ENCODE measurements around the gene APCDD1.
"Not testable (repeated sequence)": the region's sequence is repeated elsewhere in the genome, so short reads cannot be mapped to it uniquely, and the experiment has no call there.

APCDD1 gene

DNA sequence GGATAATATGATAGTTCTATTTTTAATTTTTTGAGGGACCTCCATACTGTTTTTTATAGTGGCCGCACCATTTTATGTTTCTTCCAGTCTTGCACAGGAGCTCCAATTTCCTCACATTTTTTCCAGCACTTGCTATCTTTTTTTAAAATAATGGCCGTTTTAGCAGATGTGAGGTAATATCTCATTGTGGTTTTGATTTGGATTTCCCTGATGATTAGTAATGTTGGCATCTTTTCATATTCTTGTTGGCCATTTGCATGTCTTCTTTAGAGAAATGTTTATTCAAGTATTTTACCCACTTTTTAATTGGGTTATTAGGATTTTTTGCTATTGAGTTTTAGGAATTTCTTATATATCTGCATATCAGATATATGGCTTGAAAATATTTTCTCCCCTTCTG is 41.5 kb downstream of the APCDD1 start:
- DNase-seq (ENCODE audit: low read depth), result no peak
- H3K4me3 ChIP-seq (ENCODE audit: low read depth, low read length), result no peak overlapping the region
- TF ChIP-seq, protein P1, sequence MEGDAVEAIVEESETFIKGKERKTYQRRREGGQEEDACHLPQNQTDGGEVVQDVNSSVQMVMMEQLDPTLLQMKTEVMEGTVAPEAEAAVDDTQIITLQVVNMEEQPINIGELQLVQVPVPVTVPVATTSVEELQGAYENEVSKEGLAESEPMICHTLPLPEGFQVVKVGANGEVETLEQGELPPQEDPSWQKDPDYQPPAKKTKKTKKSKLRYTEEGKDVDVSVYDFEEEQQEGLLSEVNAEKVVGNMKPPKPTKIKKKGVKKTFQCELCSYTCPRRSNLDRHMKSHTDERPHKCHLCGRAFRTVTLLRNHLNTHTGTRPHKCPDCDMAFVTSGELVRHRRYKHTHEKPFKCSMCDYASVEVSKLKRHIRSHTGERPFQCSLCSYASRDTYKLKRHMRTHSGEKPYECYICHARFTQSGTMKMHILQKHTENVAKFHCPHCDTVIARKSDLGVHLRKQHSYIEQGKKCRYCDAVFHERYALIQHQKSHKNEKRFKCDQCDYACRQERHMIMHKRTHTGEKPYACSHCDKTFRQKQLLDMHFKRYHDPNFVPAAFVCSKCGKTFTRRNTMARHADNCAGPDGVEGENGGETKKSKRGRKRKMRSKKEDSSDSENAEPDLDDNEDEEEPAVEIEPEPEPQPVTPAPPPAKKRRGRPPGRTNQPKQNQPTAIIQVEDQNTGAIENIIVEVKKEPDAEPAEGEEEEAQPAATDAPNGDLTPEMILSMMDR (IDR thresholded peaks at IDR 0.05; ENCODE audit: control insufficient read depth, extremely low read depth, insufficient read depth), result no peak

- TF ChIP-seq, protein P1 (IDR thresholded peaks at IDR 0.05; ENCODE audit: control insufficient read depth, extremely low read depth, insufficient read depth), result no peak
- DNase-seq (ENCODE audit: low read depth), result no peak
- no peak overlapping the region for H3K4me3 ChIP-seq (ENCODE audit: low read depth, low read length)
Observed at GRCh38 chr18:10497206-10497749, 42.8 kb downstream of the APCDD1 start.

DNA sequence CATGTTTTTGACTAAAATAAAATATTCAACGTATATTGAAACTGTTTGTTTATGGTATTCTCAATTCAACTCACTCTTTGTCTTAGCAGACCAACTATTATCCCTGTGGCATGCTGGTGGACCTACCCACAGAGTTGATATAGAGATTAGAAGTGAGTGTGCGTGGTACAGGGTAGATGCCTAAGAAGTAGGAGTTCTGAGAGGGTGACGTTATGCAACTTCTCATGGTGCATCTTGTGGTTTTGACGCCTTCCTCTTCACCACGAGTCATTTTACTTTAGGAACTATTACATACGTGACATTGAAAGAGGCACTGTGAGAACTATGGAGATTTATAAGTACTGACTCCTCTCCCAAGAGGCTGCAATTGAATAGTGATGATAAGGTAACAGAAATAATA is 44.8 kb downstream of the APCDD1 start:
- H3K4me3 ChIP-seq (ENCODE audit: low read depth, low read length), result no peak overlapping the region
- no peak for DNase-seq (ENCODE audit: low read depth)
- TF ChIP-seq, protein P1 (IDR thresholded peaks at IDR 0.05; ENCODE audit: control insufficient read depth, extremely low read depth, insufficient read depth), result no peak

DNA sequence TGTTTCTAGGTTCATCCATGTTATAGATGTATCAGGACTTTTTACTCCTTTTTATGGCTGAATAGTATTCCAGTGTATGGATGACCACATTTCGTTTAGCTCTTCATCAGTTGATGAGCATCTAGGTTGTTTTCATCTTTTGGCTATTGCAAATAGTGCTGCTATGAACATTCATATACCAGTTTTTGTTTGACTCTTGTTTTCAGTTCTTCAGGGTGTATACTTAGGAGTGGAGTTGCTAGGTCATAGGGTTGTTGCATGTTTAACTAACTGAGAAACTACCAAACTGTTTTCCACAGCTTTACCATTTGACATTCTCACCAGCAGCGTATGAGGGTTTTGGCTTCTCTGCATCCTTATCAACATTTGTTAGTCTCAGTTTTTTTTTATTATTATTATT is 45.6 kb downstream of the APCDD1 start:
- TF ChIP-seq, protein P1 (IDR thresholded peaks at IDR 0.05; ENCODE audit: control insufficient read depth, extremely low read depth, insufficient read depth), result no peak
- no peak overlapping the region for H3K4me3 ChIP-seq (ENCODE audit: low read depth, low read length)
- DNase-seq (ENCODE audit: low read depth), result no peak

- no peak overlapping the region for H3K4me3 ChIP-seq (ENCODE audit: low read depth, low read length)
- no peak for DNase-seq (ENCODE audit: low read depth)
- TF ChIP-seq, protein P1 (IDR thresholded peaks at IDR 0.05; ENCODE audit: control insufficient read depth, extremely low read depth, insufficient read depth), result no peak
Observed at GRCh38 chr18:10504723-10505122, 50.3 kb downstream of the APCDD1 start.

GRCh38 chr18:10505892-10506291 is 51.5 kb downstream of the APCDD1 start:
- DNase-seq (ENCODE audit: low read depth); H3K4me3 ChIP-seq (ENCODE audit: low read depth, low read length): not testable (repeated sequence)

GRCh38 chr18:10508591-10508990 is 54.2 kb downstream of the APCDD1 start:
- TF ChIP-seq, protein P1 (IDR thresholded peaks at IDR 0.05; ENCODE audit: control insufficient read depth, extremely low read depth, insufficient read depth), result no peak
- DNase-seq (ENCODE audit: low read depth), result no peak
- no peak overlapping the region for H3K4me3 ChIP-seq (ENCODE audit: low read depth, low read length)
